K562 (cell line): ENCODE measurements around the gene HELZ.

Experiments
- CTCF ChIP-seq, 3 experiments: IDR thresholded peaks in 2 of 3; conservative IDR thresholded peaks in 1 of 3; 2 replicates each; pipeline ENCODE4 v1.5.1; 2011 to 2012; ENCODE audit warnings: low read length in 3 of 3, mild to moderate bottlenecking in 3 of 3, control low read depth in 2 of 3, improper control_type of control experiment in 1 of 3, inconsistent platforms in 1 of 3, low read depth in 1 of 3, mixed read lengths in 1 of 3, moderate library complexity in 1 of 3; ENCODE audit not compliant: insufficient read depth in 2 of 3
- EP300 ChIP-seq: IDR thresholded peaks from 2 replicates; pipeline ENCODE4 v1.6.1; 2012; ENCODE audit warnings: low read length, improper control_type of control experiment
- EZH2 ChIP-seq: IDR thresholded peaks from 2 replicates; pipeline ENCODE4 v1.6.1; 2012; ENCODE audit warnings: low read depth, mild to moderate bottlenecking, inconsistent platforms, low read length, borderline replicate concordance
- JUN ChIP-seq, 2 experiments: sonication (generic) in 1 of 2; formaldehyde crosslinking in 1 of 2; IDR thresholded peaks; 2 replicates each; pipeline versions ENCODE4 v1.6.1 to v1.8.0; 2012 to 2022; ENCODE audit warnings: borderline replicate concordance in 2 of 2, mild to moderate bottlenecking in 2 of 2, improper control_type of control experiment in 1 of 2, low read depth in 1 of 2, low read length in 1 of 2, missing genetic modification reagents in 1 of 2
- NFXL1 ChIP-seq: fragments of 450-650 bp; formaldehyde crosslinking; IDR thresholded peaks from 2 replicates; pipeline ENCODE4 v1.4.0; 2021; ENCODE audit warnings: mild to moderate bottlenecking
- POLR2AphosphoS5 ChIP-seq: IDR thresholded peaks from 2 replicates; pipeline ENCODE4 v1.6.1; 2011; ENCODE audit warnings: mild to moderate bottlenecking, low read depth, low read length, moderate library complexity; ENCODE audit not compliant: control insufficient read depth, insufficient read depth
- TBL1XR1 ChIP-seq, 2 experiments: IDR thresholded peaks; 2 replicates each; pipeline ENCODE4 v1.6.1; 2012; ENCODE audit warnings: improper control_type of control experiment in 2 of 2, low read length in 2 of 2, mild to moderate bottlenecking in 1 of 2
- ZBTB5 ChIP-seq: fragments of 450-650 bp; IDR thresholded peaks from 2 replicates; pipeline ENCODE4 v1.6.1; 2017; ENCODE audit warnings: antibody characterized with exemption
- ZZZ3 ChIP-seq: fragments of 450-650 bp; IDR thresholded peaks from 2 replicates; pipeline ENCODE4 v1.6.1; 2016; ENCODE audit warnings: antibody characterized with exemption, mild to moderate bottlenecking, moderate library complexity
- TF ChIP-seq, protein P1 (sequence below), 2 experiments: fragments of 450-650 bp in 1 of 2; IDR thresholded peaks; 2 replicates each; pipeline ENCODE4 v1.6.1; 2011 to 2017; ENCODE audit warnings: low read depth in 2 of 2, antibody characterized with exemption in 1 of 2, borderline replicate concordance in 1 of 2, low read length in 1 of 2, mild to moderate bottlenecking in 1 of 2, mixed read lengths in 1 of 2; ENCODE audit not compliant: control insufficient read depth in 1 of 2

- TF ChIP-seq EZH2 (no peak), EP300 (no peak), TBL1XR1 (IDR thresholded peaks at IDR 0.05; ENCODE audit: low read length in 2 of 2) (no peak), ZBTB5 (no peak), POLR2AphosphoS5 (no peak), CTCF (IDR thresholded peaks at IDR 0.05 in 2 of 3, conservative IDR thresholded peaks at IDR 0.05 in 1 of 3; ENCODE audit: insufficient read depth in 2 of 3, low read depth in 1 of 3, low read length in 3 of 3) (no peak), JUN (IDR thresholded peaks at IDR 0.05; ENCODE audit: borderline replicate concordance, low read depth, low read length) (no peak), JUN (CRISPR knock-in tag; IDR thresholded peaks at IDR 0.05; ENCODE audit: borderline replicate concordance) (no peak), ZZZ3 (no peak), NFXL1 (no peak)
- TF ChIP-seq, protein P1, sequence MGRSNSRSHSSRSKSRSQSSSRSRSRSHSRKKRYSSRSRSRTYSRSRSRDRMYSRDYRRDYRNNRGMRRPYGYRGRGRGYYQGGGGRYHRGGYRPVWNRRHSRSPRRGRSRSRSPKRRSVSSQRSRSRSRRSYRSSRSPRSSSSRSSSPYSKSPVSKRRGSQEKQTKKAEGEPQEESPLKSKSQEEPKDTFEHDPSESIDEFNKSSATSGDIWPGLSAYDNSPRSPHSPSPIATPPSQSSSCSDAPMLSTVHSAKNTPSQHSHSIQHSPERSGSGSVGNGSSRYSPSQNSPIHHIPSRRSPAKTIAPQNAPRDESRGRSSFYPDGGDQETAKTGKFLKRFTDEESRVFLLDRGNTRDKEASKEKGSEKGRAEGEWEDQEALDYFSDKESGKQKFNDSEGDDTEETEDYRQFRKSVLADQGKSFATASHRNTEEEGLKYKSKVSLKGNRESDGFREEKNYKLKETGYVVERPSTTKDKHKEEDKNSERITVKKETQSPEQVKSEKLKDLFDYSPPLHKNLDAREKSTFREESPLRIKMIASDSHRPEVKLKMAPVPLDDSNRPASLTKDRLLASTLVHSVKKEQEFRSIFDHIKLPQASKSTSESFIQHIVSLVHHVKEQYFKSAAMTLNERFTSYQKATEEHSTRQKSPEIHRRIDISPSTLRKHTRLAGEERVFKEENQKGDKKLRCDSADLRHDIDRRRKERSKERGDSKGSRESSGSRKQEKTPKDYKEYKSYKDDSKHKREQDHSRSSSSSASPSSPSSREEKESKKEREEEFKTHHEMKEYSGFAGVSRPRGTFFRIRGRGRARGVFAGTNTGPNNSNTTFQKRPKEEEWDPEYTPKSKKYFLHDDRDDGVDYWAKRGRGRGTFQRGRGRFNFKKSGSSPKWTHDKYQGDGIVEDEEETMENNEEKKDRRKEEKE (IDR thresholded peaks at IDR 0.05; ENCODE audit: borderline replicate concordance in 1 of 2, control insufficient read depth in 1 of 2, low read depth in 2 of 2, low read length in 1 of 2), result no peak
Observed at GRCh38 chr17:67035131-67036083, 209.6 kb downstream of the HELZ start.
